T-cell (primary cell): ENCODE data around the gene GADD45B. TPM values are rescaled to one million over a fixed set of nuclear protein-coding genes. Genes with fewer than 3 reads are reported as not detected.
"Not testable (repeated sequence)": the region's sequence is repeated elsewhere in the genome, so short reads cannot be mapped to it uniquely, and the experiment has no call there.

ENCODE experiments used
- ATAC-seq, 4 experiments: fragments of 200-7000 bp in 3 of 4; fragments of 150-1000 bp in 1 of 4; cut with Tn5 transposase; replicated peaks in 1 of 4; 1 replicate in 3 of 4; 2 replicates in 1 of 4; pipeline ENCODE4 v1.10.0; 2021; ENCODE audit warnings: moderate library complexity in 3 of 4, mild to moderate bottlenecking in 2 of 4, moderate number of reproducible peaks in 1 of 4
- CTCF ChIA-PET, 2 donors: fragments of 300-600 bp; sonication (Branson Sonifier 250); formaldehyde crosslinking; loops; one replicate each; lab custom pipeline; 2022; ENCODE audit warnings: antibody characterized with exemption in 2 of 2; lab: Charles Lee
- POLR2A ChIA-PET, 2 donors: fragments of 300-600 bp; sonication (Branson Sonifier 250); formaldehyde crosslinking; loops; one replicate each; lab custom pipeline; 2022; ENCODE audit warnings: antibody characterized with exemption in 2 of 2; lab: Charles Lee
- DNase-seq, 35 experiments: peaks; one replicate each; pipeline versions ENCODE4 v3.0.0 to v3.0.0-alpha.2; 2013 to 2023
- H3K27ac ChIP-seq: one replicate; pipeline ENCODE4 v1.5.1; 2013; ENCODE audit warnings: low read length
- H3K27me3 ChIP-seq, 2 experiments: replicated peaks in 1 of 2; 1 replicate in 1 of 2; 2 replicates in 1 of 2; pipeline versions ENCODE4 v1.6.1 to v1.7.0; 2013; ENCODE audit warnings: low read length in 1 of 2, mixed read lengths in 1 of 2; ENCODE audit not compliant: control insufficient read depth in 2 of 2, insufficient read depth in 2 of 2; ENCODE audit errors: extremely low read depth in 1 of 2
- H3K36me3 ChIP-seq, 2 donors: 1 replicate in 1 of 2; 2 replicates in 1 of 2; pipeline versions ENCODE4 v1.6.1 to v1.7.0; 2013; ENCODE audit warnings: low read length in 1 of 2; ENCODE audit not compliant: control insufficient read depth in 2 of 2, insufficient read depth in 1 of 2; ENCODE audit errors: extremely low read depth in 1 of 2
- H3K4me1 ChIP-seq, 2 experiments: 1 replicate in 1 of 2; 2 replicates in 1 of 2; pipeline versions ENCODE4 v1.6.1 to v1.7.0; 2013; ENCODE audit warnings: low read length in 2 of 2, mixed read lengths in 1 of 2; ENCODE audit not compliant: insufficient read depth in 2 of 2, control insufficient read depth in 1 of 2; ENCODE audit errors: extremely low read depth in 1 of 2
- H3K4me3 ChIP-seq, 2 donors: 1 replicate in 1 of 2; 2 replicates in 1 of 2; pipeline versions ENCODE4 v1.5.1 to v1.7.0; 2013; ENCODE audit warnings: mild to moderate bottlenecking in 2 of 2, low read length in 1 of 2, moderate library complexity in 1 of 2; ENCODE audit not compliant: control insufficient read depth in 1 of 2; ENCODE audit errors: extremely low read depth in 1 of 2
- H3K9me3 ChIP-seq: 2 replicates; pipeline ENCODE4 v1.7.0; 2013
- H3K27ac Mint-ChIP-seq, 2 donors: one replicate each; pipeline ENCODE4 v1.8.0; 2020 to 2021; ENCODE audit warnings: mild to moderate bottlenecking in 2 of 2, mixed read lengths in 2 of 2
- H3K27me3 Mint-ChIP-seq, 2 donors: one replicate each; pipeline ENCODE4 v1.8.0; 2021 to 2022; ENCODE audit warnings: mixed read lengths in 2 of 2
- H3K36me3 Mint-ChIP-seq: one replicate; pipeline ENCODE4 v1.8.0; 2021; ENCODE audit warnings: mixed read lengths
- H3K4me1 Mint-ChIP-seq, 3 donors: one replicate each; pipeline ENCODE4 v1.8.0; 2020 to 2022; ENCODE audit warnings: mixed read lengths in 3 of 3, mild to moderate bottlenecking in 1 of 3
- H3K4me3 Mint-ChIP-seq, 3 donors: one replicate each; pipeline ENCODE4 v1.8.0; 2020 to 2022; ENCODE audit warnings: mild to moderate bottlenecking in 3 of 3, mixed read lengths in 3 of 3, moderate library complexity in 3 of 3
- H3K9me3 Mint-ChIP-seq, 3 donors: one replicate each; pipeline ENCODE4 v1.8.0; 2020 to 2022; ENCODE audit warnings: mixed read lengths in 3 of 3
- WGBS: methylation state at CpG from one replicate; pipeline ENCODE4 v1.1.5; 2013; ENCODE audit warnings: missing lambda C conversion rate; ENCODE audit not compliant: insufficient coverage; 5-methylcytosine and 5-hydroxymethylcytosine counted together
- total RNA-seq, 35 experiments: library from RNA in 6 of 35; stranded (reverse) in 6 of 35; fragments of 120-200 nt in 1 of 35; gene quantifications; one replicate each; pipeline versions ENCODE4 v1.2.1 to v1.2.4 and lab custom pipeline; 2013 to 2026

The GADD45B gene
- total RNA-seq, 5 donors from 2014 or later (not counting 1 experiment from before 2014, with no cell fraction given), result 76.5 to 174 (median 102) TPM

- Mint-ChIP-seq H3K4me3 (no peak overlapping the region), H3K4me1 (peaks cover 0 to 9% (median 8%) of the 10 kb centered on the region in 3 donors), H3K27ac (peak overlapping the region in 1 of 2 donors; percentile 10), H3K9me3 (no peaks in the 10 kb centered on the region), H3K36me3 (no peaks in the 10 kb centered on the region), H3K27me3 (no peaks in the 10 kb centered on the region)
- ATAC-seq (no peak), DNase-seq (peak in 1 of 35 experiments; percentile 27)
- POLR2A ChIA-PET, result interaction anchor here (0.5 to 0.7 kb wide), 2 partner anchors 15 to 74 kb away, joined by 4 to 8 read pairs; no protein-coding TSS in a partner anchor
- H3K4me1 ChIP-seq, result peaks cover 0 to 10% of the 10 kb centered on the region in 2 experiments
- CTCF ChIA-PET, result no interaction called here
- peaks cover 0 to 2% of the 10 kb centered on the region in 2 experiments for H3K27me3 ChIP-seq
- H3K27ac ChIP-seq, result no peak overlapping the region
- no peak overlapping the region for H3K4me3 ChIP-seq
- WGBS, result 45% methylated on average over 15 of the region's 23 CpGs
- H3K36me3 ChIP-seq, result no peaks in the 10 kb centered on the region
- no peaks in the 10 kb centered on the region for H3K9me3 ChIP-seq
These were observed 6.6 kb upstream of the GADD45B start for GRCh38 chr19:2469102-2469914.

GRCh38 chr19:2469915-2470200 is 6.1 kb upstream of the GADD45B start:
- H3K4me3 Mint-ChIP-seq, H3K27ac ChIP-seq, ATAC-seq, POLR2A ChIA-PET, H3K9me3 ChIP-seq, H3K27ac Mint-ChIP-seq, H3K27me3 Mint-ChIP-seq, H3K36me3 ChIP-seq, H3K9me3 Mint-ChIP-seq, H3K36me3 Mint-ChIP-seq, H3K4me3 ChIP-seq, H3K4me1 Mint-ChIP-seq, DNase-seq, H3K27me3 ChIP-seq: not testable (repeated sequence)
- peaks cover 0 to 16% of the 10 kb centered on the region in 2 experiments for H3K4me1 ChIP-seq
- CTCF ChIA-PET, result interaction anchor here in 1 of 2 donors (0.7 kb wide), 1 partner anchor 144 kb away, joined by 4 read pairs; no protein-coding TSS in a partner anchor
- WGBS, result 86% methylated on average over 8 of the region's 8 CpGs

- Histone ChIP-seq H3K27ac (peak overlapping the region; percentile 38), H3K36me3 (peaks cover 0 to 2% of the 10 kb centered on the region in 2 donors), H3K4me3 (peak overlapping the region; percentile 87 to 100), H3K4me1 (peaks cover 13 to 42% of the 10 kb centered on the region in 2 experiments), H3K27me3 (no peaks in the 10 kb centered on the region), H3K9me3 (no peaks in the 10 kb centered on the region)
- POLR2A ChIA-PET, result interaction anchor here in 1 of 2 donors (0.5 kb wide), 1 partner anchor 133 kb away, joined by 7 read pairs; no protein-coding TSS in a partner anchor
- CTCF ChIA-PET, result interaction anchor here (0.6 to 1.3 kb wide), 4 partner anchors 137 to 162 kb away, joined by 3 to 6 read pairs (median 3); no protein-coding TSS in a partner anchor
- peak overlapping the region; percentile 95 to 100 (median 99) for H3K4me3 Mint-ChIP-seq
- no peaks in the 10 kb centered on the region for H3K27me3 Mint-ChIP-seq
- peak; percentile 60 to 93 (median 77) for DNase-seq
- ATAC-seq, result peak; percentile 33 to 55 (median 50)
- under 1% methylated on average over 41 of the region's 60 CpGs for WGBS
- H3K9me3 Mint-ChIP-seq, result no peaks in the 10 kb centered on the region
- peaks cover 15% of the 10 kb centered on the region for H3K36me3 Mint-ChIP-seq
- H3K27ac Mint-ChIP-seq, result peak overlapping the region; percentile 58 to 66
- peaks cover 13 to 33% (median 20%) of the 10 kb centered on the region in 3 donors for H3K4me1 Mint-ChIP-seq
These were observed 1.5 kb upstream of the GADD45B start for GRCh38 chr19:2474232-2475017.

- ChIA-PET CTCF (interaction anchor here in 1 of 2 donors (0.5 to 2.2 kb wide), 18 partner anchors 8 to 162 kb away, joined by 3 to 21 read pairs (median 6); partner anchors contain the start of genes LMNB2 and TIMM13), POLR2A (interaction anchor here (0.5 to 3.4 kb wide), 26 partner anchors 9 to 637 kb away, joined by 3 to 52 read pairs (median 7); partner anchors contain the start of gene TIMM13 (in 1 of the 2))
- Histone ChIP-seq H3K4me1 (peaks cover 13 to 47% of the 10 kb centered on the region in 2 experiments), H3K9me3 (no peaks in the 10 kb centered on the region), H3K27me3 (no peaks in the 10 kb centered on the region), H3K4me3 (peak overlapping the region; percentile 87 to 100), H3K36me3 (peaks cover 0 to 2% of the 10 kb centered on the region in 2 donors), H3K27ac (peak overlapping the region; percentile 61)
- peak in 33 of 35 experiments; percentile 33 to 70 (median 50) for DNase-seq
- peaks cover 11 to 33% (median 21%) of the 10 kb centered on the region in 3 donors for H3K4me1 Mint-ChIP-seq
- peaks cover 15% of the 10 kb centered on the region for H3K36me3 Mint-ChIP-seq
- peak overlapping the region; percentile 66 to 85 for H3K27ac Mint-ChIP-seq
- H3K27me3 Mint-ChIP-seq, result no peaks in the 10 kb centered on the region
- ATAC-seq, result peak; percentile 4 to 12 (median 10)
- H3K4me3 Mint-ChIP-seq, result peak overlapping the region; percentile 95 to 100 (median 99)
- under 1% methylated on average over 40 of the region's 45 CpGs for WGBS
- no peaks in the 10 kb centered on the region for H3K9me3 Mint-ChIP-seq
These were observed 767 bp upstream of the GADD45B start for GRCh38 chr19:2475018-2475701.

- ChIA-PET POLR2A (interaction anchor here (0.5 to 3.4 kb wide), 25 partner anchors 18 to 559 kb away, joined by 3 to 52 read pairs (median 6); partner anchors contain the start of genes TIMM13 (in 1 of the 2) and ZNF57 (in 1 of the 2)), CTCF (interaction anchor here (0.6 to 2.2 kb wide), 21 partner anchors 20 to 559 kb away, joined by 3 to 21 read pairs (median 5); partner anchors contain the start of gene LMNB2 (in 1 of the 2))
- Mint-ChIP-seq H3K4me3 (peak overlapping the region; percentile 95 to 100 (median 99)), H3K9me3 (no peaks in the 10 kb centered on the region), H3K4me1 (peaks cover 11 to 33% (median 23%) of the 10 kb centered on the region in 3 donors), H3K27me3 (no peaks in the 10 kb centered on the region), H3K27ac (peak overlapping the region; percentile 85 to 99), H3K36me3 (peaks cover 15% of the 10 kb centered on the region)
- H3K36me3 ChIP-seq, result peaks cover 0 to 2% of the 10 kb centered on the region in 2 donors
- peak in 33 of 35 experiments; percentile 29 to 72 (median 47) for DNase-seq
- under 1% methylated on average over 37 of the region's 42 CpGs for WGBS
- no peaks in the 10 kb centered on the region for H3K9me3 ChIP-seq
- H3K27me3 ChIP-seq, result no peaks in the 10 kb centered on the region
- peak overlapping the region; percentile 87 to 100 for H3K4me3 ChIP-seq
- peak; percentile 3 to 12 (median 6) for ATAC-seq
- H3K4me1 ChIP-seq, result peaks cover 13 to 47% of the 10 kb centered on the region in 2 experiments
- H3K27ac ChIP-seq, result peak overlapping the region; percentile 76
These were observed 669 bp downstream of the GADD45B start for GRCh38 chr19:2476451-2477140.
